ENCODE measurements around the gene SUCLG1. TPM values are rescaled to one million over a fixed set of nuclear protein-coding genes. Genes with fewer than 3 reads are reported as not detected.
"Not testable (repeated sequence)": the region's sequence is repeated elsewhere in the genome, so short reads cannot be mapped to it uniquely, and the experiment has no call there.

The SUCLG1 gene
- total RNA-seq, 1 experiment from 2014 or later: 91.8 TPM

DNA sequence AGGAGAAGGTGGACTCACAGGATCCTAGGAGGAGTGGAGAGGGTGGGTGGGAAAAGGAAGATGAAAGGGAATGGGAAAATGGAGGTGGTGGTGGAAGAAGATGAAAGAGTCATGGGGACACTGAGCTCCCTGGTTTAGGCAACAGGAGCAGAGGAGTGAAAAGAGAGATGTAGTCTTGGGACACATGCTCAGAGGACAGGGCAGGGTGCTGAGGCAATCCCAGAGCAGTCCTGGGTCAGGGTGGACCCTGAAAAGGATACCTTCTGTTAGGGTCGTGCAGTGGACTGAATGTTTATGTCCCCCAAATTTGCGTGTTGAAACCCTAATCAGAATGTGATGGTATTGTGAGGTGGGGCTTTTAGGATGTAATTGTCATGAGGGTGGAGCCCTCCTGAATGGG lies 37.9 kb downstream of the SUCLG1 start:
- DNase-seq (ENCODE audit: low spot score): no peak

DNA sequence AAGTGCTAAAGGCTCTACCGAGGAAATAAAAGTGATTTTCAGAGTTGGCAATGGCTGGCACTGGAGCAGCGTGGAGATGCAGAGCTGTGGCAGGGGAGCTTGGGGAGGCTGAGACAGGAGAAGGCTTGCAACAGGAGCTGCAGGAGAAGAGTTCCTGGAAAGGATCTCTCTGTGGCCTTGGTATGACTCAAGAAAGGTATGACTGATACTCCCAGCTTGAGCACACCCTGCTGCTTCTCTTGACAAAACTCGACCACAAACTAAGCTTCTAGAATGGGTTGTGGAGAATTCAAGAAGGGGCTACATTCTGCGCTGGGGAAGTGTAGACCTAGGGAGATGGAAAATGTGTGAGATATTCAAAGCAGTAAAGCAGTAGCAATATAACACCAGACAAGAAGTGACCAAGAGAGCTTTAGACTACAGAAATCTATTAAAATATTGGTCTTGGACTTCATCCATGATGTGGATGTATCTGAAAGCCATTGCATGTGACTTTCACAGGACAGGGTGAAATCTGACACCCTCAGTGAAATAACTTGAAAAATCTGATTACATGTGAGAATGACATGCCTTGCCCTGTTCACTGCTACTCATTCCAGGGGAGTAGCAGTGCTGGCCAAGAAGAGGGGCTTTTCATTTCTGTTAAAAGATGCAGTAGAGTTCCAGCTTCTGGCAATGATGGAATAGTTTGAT lies 41.5 kb downstream of the SUCLG1 start:
- no peak for DNase-seq (ENCODE audit: low spot score)

DNA sequence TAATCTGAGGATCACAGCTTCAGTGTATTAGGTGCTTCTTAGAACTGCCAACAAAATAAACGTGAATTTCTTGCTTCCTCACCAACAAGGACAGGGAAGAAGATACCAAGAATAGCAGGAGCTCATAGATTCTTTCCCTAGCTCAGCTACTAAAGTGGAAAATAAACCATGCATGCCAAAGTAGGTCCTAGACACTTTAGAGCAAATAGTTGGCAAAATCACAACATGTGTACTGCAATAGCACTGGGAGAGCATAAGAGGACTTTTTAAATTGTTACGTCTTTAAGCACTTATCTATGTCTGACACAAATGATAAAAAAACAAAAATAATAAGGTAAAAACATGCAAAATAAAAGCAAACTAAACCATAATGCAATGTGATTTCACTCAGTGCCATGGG lies 49.5 kb downstream of the SUCLG1 start:
- no peak for DNase-seq (ENCODE audit: low spot score)

DNA sequence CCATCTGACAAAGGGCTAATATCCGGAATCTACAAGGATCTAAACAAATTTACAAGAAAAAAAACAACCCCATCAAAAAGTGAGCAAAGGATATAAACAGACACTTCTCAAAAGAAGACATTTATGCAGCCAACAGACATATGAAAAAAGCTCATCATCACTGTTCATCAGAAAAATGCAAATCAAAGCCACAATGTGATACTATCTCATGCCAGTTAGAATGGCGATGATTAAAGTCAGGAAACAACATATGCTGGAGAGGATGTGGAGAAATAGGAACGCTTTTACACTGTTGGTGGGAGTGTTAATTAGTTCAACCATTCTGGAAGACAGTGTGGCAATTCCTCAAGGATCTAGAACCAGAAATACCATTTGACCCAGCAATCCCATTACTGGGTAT lies 57.0 kb downstream of the SUCLG1 start:
- not testable (repeated sequence) for DNase-seq (ENCODE audit: low spot score)

DNA sequence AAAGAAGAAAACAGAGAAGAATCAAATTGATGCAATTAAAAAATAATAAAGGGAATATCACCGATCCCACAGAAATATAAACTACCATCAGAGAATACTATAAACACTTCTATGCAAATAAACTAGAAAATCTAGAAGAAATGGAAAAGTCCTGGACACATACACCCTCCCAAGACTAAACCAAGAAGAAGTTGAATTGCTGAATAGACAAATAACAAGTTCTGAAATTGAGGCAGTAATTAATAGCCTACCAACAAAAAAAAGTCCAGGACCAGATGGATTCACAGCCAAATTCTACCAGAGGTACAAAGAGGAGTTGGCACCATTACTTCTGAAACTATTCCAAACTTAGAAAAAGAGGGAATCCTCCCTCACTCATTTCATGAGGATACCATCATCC lies 59.2 kb downstream of the SUCLG1 start:
- not testable (repeated sequence) for DNase-seq (ENCODE audit: low spot score)

DNA sequence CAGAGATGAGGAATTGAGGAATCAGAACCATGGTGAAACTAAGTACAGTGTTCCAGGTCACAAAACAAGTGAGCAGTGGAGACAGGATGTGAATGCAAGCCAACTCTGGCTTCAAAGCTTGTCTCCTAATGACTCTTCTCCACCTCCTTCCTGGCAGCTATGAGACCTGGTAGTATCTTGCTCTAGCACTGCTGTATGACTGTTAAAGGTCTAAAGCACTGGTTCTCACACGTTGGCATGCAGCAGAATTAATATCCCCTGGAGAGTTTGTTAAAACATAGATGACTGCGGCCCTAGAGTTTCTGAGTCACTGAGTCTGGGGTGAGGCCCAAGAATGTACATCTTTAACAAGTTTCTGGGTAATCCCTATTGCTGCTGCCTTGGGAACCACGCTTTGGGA lies 63.3 kb downstream of the SUCLG1 start:
- DNase-seq (ENCODE audit: low spot score): no peak

DNA sequence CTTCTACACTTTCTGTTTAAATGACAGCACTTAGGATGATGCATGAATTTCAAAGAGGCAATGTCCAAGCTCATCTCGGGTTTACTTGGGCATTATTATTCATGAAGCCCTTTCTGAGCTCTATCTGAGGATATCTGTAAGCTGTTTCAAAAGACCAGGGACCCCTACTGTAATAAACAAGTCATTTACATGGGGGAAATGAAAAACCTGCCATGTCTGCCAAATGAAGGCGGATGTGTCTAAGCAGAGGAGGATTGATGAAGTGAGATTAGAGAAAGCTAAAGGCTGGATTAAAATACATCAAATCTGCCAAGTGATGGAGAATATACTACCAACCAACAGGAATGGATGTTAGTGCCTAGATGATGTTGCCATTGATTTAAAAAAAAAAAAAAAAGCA lies 64.5 kb downstream of the SUCLG1 start:
- DNase-seq (ENCODE audit: low spot score): no peak

DNA sequence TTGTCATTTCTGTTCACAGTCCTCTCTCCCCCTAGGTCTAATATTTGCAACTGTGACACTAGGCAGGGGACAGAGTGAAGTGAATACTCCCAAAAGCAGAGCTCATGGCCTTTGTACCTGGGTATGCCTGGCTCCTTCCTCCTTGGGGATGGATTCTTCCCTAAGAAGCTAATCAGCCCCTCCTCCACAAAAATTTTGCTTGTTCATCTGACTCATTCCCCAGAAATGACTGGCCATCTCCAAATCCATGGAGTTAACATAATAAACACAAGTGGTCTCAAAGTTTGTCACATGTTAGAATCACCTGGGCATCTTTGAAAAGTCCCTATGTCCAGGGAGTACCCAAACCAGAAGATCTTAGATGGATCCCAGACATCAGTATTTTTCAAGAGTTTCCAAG lies 65.3 kb downstream of the SUCLG1 start:
- DNase-seq (ENCODE audit: low spot score): no peak

DNA sequence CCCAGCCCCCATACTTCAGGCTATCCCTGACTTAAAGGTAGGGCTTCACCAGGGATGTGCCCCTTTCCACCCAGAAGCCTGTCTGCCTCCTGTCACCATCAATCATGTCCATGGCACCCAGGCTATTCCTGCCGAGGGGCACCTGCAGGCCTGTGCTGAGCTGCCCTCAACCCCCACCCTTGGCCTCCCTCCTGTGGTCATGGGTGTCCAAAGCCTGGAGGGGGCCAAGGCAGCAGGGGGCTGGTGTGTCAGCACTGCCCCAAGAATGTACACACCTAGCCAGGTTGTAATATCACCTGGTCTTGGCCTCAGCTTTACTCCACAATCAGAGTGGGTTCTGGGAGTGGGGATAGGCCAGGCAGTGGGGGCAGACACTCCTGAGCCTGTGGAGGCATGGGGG lies 69.3 kb downstream of the SUCLG1 start:
- no peak for DNase-seq (ENCODE audit: low spot score)

DNA sequence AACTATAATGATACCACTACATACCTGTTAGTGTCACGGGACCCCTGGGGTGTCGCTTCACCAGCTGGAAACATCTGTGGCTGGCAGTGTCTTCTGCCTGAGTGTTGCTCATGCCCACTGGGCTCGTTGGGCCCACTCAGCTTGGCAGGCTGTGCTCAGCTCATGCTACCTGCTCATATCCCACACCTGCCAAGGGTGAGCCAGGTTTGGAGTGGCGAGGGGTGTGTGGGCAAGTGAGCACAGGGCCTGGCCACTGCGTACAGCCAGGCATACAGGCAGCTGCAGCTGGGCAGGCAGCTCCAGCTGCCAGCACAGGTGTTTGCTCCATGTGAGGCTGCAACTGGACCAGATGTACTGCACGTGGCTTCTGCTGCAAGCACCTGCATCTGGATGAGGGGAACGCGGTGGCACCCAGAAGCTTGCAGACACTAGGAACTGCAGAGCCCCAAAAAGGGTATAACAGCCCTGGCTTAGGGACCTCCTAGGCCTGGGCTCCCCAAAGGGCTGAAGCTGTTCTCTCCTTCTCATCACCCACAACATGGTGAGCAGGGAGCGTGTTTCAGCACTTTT lies 70.1 kb downstream of the SUCLG1 start:
- no peak for DNase-seq (ENCODE audit: low spot score)

DNA sequence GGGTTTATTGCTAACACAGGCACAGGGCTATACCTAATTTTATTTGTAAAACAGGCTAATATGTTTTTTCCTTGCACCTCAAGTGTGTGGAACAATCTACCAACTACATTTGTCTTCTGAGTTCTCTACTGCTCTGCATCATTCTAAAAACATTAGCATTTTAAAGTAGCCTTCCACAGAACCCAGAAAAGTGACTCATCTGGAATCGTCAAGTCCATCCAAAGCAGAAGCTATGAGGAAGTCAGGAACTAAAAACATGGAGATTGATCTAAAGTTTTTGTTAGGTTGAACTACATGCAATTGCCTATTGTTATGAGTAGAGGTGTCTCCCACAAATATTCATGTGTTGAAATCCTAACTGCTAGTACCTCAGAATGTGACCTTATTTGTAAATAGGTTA lies 70.9 kb downstream of the SUCLG1 start:
- DNase-seq (ENCODE audit: low spot score): no peak

DNA sequence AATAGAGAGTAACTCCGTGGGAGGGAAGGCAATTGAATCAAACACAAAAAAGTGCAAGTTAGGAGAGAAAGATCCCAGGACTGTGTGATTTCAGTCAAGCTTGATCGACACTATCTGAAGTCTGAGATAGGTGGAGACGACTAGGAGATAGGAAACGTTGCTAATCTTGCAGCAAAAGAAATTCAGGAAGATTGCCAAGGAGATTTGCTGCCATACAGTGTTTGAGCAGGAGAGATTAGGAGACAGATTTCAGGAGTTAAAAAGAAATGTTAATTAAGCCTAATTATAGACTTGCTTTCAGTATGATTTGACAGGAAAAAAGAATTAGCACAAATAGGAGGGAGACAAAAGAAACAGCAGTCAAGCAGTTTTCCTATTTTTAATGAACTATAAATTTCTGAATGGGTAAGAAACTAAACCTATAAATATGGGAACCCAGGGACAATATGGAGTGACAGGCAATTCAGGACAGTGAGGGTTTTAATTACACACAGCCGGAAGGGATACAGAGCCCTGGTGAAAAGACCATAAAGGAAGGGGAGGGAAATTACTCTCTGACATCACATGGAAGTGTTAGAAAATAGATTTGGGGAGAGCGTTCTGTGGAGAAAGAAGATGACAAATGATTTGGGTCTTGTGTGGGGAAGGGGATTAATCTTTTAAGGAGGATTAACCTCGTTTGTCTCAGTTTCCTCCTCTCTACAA lies 72.6 kb downstream of the SUCLG1 start:
- DNase-seq (ENCODE audit: low spot score): no peak

DNA sequence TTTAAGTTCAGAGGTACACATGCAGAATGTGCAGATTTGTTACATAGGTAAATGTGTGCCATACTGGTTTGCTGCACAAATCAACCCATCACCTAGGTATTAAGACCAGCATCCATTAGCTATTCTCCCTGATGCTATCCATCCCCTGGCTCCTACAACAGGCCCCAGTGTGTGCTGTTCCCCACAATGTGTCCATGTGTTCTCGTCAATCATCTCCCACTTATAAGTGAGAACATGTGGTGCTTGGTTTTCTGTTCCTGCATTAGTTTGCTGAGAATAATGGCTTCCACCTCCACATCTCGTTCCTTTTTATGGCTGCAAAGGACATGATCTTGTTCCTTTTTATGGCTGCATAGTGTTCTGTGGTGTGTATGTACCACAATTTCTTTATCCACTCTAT lies 75.8 kb downstream of the SUCLG1 start:
- DNase-seq (ENCODE audit: low spot score): no peak

DNA sequence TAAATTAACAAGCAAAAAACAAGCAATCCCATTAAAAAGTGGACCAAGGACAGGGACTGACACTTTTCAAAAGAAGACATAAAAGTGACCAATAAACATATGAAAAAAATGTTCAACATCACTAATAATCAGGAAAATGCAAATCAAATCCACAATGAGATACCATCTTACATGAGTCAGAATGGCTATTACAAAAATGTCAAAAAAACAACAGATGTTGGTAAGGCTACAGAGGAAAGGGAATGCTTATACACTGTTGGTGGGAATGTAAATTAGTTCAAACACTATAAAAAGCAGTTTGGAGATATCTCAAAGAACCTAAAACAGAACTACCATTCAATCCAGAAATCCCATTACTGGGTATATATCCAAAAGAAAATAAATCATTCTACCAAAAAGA lies 78.2 kb downstream of the SUCLG1 start:
- DNase-seq (ENCODE audit: low spot score): no peak

DNA sequence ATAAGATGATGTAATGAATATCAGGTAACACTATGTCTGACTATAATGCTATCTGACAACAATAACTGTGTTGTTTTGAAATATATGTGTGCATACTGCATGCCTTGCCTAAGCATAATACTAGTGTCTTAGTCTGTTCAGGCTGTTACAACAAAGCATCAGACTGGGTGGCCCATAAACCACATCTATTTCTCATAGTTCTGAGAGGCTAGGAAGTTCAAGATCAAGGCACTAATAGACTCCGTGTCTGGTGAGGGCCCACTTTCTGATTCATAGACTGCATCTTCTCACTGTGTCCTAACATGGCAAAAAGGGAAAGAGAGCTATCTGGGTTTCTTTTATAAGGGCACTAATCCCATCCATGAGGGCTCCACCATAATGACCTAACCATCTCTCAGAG lies 80.1 kb downstream of the SUCLG1 start:
- DNase-seq (ENCODE audit: low spot score): no peak

DNA sequence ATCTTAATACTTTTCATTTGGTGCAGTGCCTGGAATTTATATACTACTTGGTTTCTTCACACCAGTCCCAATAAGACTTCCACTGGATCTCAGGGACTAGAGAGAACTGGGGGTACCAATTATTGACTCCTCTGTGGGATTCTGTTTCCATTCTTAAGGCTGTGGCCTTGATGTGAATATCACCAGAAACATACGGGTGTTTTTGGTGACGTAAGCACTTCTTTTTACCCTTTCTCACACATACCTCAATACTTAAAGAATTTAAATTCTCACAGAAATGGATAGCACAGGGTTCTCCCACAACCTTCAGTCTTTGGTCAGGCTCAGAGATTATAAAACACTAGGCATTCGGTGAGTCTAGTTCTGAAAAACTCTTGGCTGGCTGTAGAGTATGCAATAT lies 84.1 kb downstream of the SUCLG1 start:
- DNase-seq (ENCODE audit: low spot score): no peak

DNA sequence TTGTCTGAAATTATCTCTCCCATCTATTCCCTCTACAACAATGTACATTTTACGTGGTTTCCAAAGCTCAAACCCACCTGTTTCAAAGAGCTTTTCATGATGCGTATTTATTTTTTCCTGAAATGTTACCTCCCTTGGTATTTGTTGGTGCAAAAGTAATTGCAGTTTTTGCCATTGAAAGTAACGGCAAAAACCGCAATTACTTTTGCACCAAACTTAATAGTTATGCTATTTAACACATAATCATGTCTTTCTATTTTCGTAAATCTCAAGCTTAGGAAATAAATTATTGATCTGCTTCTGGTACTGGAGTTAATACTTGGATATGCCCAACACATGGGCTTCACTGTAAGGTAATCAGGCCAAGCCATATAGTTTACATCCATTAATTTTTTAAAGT lies 85.2 kb downstream of the SUCLG1 start:
- no peak for DNase-seq (ENCODE audit: low spot score)

Other genes with a start within 250 kb of the SUCLG1 start
- gene DNAH6, start 57.2 kb upstream of the SUCLG1 start, total RNA-seq (2014; rRNA removed; shearing (Covaris generic)): 0.02 TPM in 1 of 2 replicates, not detected in the other

All from H4 (cell line).